ENCODE measurements around the gene PLAC1.

PLAC1 gene

GRCh38 chrX:134692233-134692632 is 34.0 kb upstream of the PLAC1 start:
- in situ Hi-C loops (cut with MboI; ENCODE audit: low sequenced_read_pairs, unreplicated experiment), result no loop called here
- DNase-seq (ENCODE audit: low spot score), result no peak
- TF ChIP-seq CTCF (IDR thresholded peaks at IDR 0.05; ENCODE audit: borderline replicate concordance, control extremely low read depth, extremely low read depth, insufficient read depth, missing control alignments), result no peak

DNA sequence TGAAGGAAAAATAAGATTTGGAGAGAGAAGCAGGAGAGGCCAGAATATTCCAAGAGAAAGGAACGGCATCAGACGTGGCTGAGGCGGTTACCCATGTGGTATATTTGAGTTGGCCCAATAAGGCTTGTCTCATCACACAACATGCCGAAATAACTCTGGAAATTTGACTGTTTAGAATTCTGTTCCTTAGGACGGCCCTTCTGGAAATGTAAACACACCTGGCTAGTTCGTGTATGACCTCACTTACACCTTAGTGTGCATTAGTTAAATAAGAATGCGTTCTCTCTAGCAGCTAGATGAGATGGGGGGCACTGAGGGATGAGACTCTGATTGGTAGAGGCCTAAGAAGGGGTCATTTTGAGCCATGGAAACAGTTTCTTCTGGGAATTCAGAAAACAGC is 33.2 kb upstream of the PLAC1 start:
- no peak for DNase-seq (ENCODE audit: low spot score)
- TF ChIP-seq CTCF (IDR thresholded peaks at IDR 0.05; ENCODE audit: borderline replicate concordance, control extremely low read depth, extremely low read depth, insufficient read depth, missing control alignments), result no peak
- in situ Hi-C loops (cut with MboI; ENCODE audit: low sequenced_read_pairs, unreplicated experiment), result no loop called here

DNA sequence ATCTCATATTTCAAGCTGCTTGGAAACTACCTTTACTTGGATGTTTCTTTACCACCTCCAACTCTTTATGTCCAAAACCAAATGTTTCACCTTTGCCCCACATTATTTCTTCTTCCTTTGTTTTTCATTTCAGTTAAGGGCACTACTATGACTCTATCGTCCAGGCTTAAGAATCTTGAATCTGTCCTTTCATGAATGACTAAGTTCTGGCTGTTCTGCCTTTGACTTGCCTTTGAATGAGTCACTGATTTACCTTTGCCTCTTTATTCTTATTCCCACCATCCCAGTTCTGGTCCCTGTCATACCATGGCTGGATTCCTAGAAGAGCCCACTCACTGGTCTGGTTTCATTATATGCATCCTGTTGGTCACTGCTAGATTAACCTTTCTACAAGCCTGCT is 30.6 kb upstream of the PLAC1 start:
- in situ Hi-C loops (cut with MboI; ENCODE audit: low sequenced_read_pairs, unreplicated experiment), result no loop called here
- no peak for DNase-seq (ENCODE audit: low spot score)
- TF ChIP-seq CTCF (IDR thresholded peaks at IDR 0.05; ENCODE audit: borderline replicate concordance, control extremely low read depth, extremely low read depth, insufficient read depth, missing control alignments), result no peak

GRCh38 chrX:134688031-134688823 is 30.0 kb upstream of the PLAC1 start:
- DNase-seq (ENCODE audit: low spot score), result no peak
- no peak for TF ChIP-seq CTCF (IDR thresholded peaks at IDR 0.05; ENCODE audit: borderline replicate concordance, control extremely low read depth, extremely low read depth, insufficient read depth, missing control alignments)
- in situ Hi-C loops (cut with MboI; ENCODE audit: low sequenced_read_pairs, unreplicated experiment), result no loop called here

DNA sequence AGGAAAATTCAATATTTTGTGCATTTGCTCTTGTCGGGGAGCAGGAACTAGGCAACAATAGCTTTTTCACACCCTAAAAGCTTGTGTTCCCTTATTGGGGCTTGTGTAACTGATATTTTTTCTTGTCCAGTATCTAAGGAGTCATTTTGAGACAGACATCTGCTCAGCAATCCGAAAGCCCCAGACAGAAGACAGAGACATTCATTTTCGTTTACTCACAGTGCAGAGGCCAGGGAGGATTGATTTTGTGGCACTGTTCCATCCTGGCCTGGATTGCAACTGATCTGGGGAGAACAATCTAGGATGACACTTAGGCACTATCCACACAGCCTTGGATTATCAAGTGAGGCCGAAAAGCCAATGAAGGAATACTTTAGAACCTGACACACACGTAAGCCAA is 27.4 kb upstream of the PLAC1 start:
- in situ Hi-C loops (cut with MboI; ENCODE audit: low sequenced_read_pairs, unreplicated experiment), result no loop called here
- no peak for TF ChIP-seq CTCF (IDR thresholded peaks at IDR 0.05; ENCODE audit: borderline replicate concordance, control extremely low read depth, extremely low read depth, insufficient read depth, missing control alignments)
- no peak for DNase-seq (ENCODE audit: low spot score)

GRCh38 chrX:134684956-134685355 is 26.7 kb upstream of the PLAC1 start:
- TF ChIP-seq CTCF (IDR thresholded peaks at IDR 0.05; ENCODE audit: borderline replicate concordance, control extremely low read depth, extremely low read depth, insufficient read depth, missing control alignments), result no peak
- in situ Hi-C loops (cut with MboI; ENCODE audit: low sequenced_read_pairs, unreplicated experiment), result no loop called here
- DNase-seq (ENCODE audit: low spot score), result no peak
